GM12865 (cell line): ENCODE data around the gene RFK.

Source experiments
- DNase-seq: peaks from one replicate; pipeline ENCODE4 v3.0.0; 2010; ENCODE audit warnings: low read depth
- H3K4me3 ChIP-seq: 2 replicates; pipeline ENCODE4 v1.5.1; 2011; ENCODE audit warnings: mild to moderate bottlenecking, low read depth, low read length, control low read depth
- TF ChIP-seq, protein P1 (sequence below): IDR thresholded peaks from 2 replicates; pipeline ENCODE4 v1.5.1; 2011; ENCODE audit warnings: low read length, control low read depth, low read depth, inconsistent platforms; ENCODE audit not compliant: insufficient read depth; ENCODE audit errors: missing control alignments

The RFK gene

DNA sequence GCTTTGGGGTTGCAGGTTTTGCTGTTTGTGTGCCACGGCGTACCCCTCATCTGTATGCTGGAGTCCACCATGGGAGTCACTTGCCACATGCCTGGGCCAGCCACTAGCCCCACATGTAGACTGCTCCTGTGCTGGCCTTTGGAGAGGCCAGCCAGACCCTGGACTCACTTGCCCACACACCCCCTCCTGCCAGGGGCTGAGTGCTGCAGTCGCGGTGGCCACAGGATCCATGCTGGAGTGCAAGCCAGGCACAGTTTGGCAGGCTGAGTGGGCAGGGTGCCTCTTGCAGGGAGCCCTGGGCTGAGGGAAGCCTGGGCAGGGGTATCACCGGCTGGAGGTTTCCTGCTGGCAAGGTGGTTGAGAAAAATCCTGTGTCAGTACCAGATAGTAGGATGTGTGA lies 39.2 kb upstream of the RFK start:
- DNase-seq, result no peak
- TF ChIP-seq, protein P1, sequence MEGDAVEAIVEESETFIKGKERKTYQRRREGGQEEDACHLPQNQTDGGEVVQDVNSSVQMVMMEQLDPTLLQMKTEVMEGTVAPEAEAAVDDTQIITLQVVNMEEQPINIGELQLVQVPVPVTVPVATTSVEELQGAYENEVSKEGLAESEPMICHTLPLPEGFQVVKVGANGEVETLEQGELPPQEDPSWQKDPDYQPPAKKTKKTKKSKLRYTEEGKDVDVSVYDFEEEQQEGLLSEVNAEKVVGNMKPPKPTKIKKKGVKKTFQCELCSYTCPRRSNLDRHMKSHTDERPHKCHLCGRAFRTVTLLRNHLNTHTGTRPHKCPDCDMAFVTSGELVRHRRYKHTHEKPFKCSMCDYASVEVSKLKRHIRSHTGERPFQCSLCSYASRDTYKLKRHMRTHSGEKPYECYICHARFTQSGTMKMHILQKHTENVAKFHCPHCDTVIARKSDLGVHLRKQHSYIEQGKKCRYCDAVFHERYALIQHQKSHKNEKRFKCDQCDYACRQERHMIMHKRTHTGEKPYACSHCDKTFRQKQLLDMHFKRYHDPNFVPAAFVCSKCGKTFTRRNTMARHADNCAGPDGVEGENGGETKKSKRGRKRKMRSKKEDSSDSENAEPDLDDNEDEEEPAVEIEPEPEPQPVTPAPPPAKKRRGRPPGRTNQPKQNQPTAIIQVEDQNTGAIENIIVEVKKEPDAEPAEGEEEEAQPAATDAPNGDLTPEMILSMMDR, result no peak
- no peak overlapping the region for H3K4me3 ChIP-seq

DNA sequence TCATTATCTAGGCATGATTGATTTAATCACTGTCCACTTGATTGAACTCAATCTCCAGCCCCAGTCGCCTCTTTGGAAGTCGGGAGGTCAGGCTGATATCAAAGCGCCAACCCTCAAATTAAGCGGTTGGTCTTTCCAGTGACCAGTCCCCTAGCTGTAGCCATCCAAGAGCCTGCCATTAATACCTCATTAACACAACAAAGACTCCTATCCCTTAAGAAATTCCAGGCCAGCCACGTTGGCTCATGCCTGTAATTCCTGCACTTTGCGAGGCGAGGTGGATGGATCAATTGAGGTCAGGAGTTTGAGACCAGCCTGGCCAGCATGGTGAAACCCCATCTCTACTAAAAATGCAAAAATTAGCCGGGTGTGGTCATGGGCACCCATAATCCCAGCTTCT lies 37.4 kb upstream of the RFK start:
- DNase-seq, result no peak
- TF ChIP-seq, protein P1, result no peak

DNA sequence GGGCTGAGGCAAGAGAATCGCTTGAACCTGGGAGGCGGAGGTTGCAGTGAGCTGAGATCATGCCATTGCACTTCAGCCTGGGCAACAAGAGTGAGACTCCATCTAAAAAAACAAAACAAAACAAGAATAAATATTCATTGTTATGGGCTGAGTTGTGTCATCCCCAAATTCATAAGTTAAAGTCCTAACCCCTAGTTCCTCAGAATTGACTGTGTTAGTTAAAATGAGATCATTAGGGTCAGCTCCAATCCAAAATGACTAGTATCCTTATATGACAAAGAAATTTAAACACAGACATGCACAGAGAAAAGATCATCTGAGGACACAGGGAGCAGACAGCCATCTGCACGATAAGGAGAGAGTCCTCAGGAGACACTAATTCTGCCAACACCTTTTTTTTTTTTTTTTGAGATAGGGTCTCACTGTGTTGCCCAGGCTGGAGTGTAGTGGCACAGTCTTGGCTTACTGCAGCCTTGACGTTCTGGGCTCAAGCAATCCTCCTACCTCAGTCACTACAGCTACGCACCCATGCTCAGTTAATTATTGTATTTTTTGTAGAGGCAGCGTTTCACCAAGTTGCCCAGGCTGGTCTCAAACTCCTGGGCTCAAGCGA lies 32.7 kb upstream of the RFK start:
- TF ChIP-seq, protein P1, result no peak
- DNase-seq, result no peak

More for the DNA sequence above, 37.4 kb upstream of the RFK start:
- H3K4me3 ChIP-seq, result no peak overlapping the region

DNA sequence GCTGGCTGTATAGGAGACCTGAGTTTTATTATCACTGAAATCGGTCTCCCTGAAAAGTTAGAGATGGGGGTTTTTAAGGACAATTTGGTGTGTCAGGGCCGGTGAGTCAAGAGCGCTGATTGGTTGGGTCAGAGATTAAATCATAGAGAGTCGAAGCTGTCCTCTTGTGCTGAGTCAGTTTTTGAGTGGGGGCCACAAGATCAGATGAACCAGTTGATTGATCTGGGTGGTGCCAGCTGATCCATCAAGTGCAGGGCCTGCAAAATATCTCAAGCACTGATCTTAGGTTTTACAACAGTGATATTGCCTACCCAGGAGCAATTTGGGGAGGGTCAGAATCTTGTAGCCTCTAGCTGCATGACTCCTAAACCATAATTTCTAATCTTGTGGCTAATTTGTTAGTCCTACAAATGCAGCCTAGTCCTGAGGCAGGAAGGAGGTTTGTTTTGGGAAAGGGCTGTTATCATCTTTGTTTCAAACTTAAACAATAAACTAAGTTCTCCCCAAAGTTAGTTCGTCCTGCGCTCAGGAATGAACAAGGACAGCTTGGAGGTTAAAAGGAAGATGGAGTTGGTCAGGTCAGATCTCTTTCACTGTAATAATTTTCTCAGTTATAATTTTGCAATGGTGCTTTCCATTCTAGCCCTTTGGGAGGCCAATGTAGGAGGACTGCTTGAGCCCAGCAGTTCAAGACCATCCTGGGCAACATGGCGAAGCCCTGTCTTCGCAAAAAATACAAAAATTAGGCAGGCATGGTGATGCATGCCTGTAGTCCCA lies 31.6 kb upstream of the RFK start:
- TF ChIP-seq, protein P1, result no peak
- DNase-seq, result no peak

More for the DNA sequence above, 32.7 kb upstream of the RFK start:
- no peak overlapping the region for H3K4me3 ChIP-seq

DNA sequence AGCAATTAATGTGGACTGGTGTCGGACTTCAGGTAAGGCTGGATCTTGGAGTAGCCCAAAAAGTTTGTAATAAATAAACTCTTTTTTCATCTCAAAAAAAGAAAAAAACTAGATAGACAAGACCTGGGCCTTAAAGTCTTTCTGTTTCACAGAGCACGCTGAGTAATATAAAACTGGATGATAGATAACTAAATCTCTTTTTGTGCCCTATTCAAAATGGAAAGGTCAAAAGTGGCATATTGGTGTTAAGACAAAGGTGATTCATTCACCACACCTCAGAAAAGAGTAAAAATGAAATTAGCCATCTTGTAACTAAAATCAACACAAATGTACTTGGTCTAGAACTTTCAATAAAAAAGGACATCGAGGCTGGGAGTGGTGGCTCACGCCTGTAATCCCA lies 30.3 kb upstream of the RFK start:
- DNase-seq, result no peak
- H3K4me3 ChIP-seq, result no peak overlapping the region
- TF ChIP-seq, protein P1, result no peak

More for the DNA sequence above, 31.6 kb upstream of the RFK start:
- no peak overlapping the region for H3K4me3 ChIP-seq

DNA sequence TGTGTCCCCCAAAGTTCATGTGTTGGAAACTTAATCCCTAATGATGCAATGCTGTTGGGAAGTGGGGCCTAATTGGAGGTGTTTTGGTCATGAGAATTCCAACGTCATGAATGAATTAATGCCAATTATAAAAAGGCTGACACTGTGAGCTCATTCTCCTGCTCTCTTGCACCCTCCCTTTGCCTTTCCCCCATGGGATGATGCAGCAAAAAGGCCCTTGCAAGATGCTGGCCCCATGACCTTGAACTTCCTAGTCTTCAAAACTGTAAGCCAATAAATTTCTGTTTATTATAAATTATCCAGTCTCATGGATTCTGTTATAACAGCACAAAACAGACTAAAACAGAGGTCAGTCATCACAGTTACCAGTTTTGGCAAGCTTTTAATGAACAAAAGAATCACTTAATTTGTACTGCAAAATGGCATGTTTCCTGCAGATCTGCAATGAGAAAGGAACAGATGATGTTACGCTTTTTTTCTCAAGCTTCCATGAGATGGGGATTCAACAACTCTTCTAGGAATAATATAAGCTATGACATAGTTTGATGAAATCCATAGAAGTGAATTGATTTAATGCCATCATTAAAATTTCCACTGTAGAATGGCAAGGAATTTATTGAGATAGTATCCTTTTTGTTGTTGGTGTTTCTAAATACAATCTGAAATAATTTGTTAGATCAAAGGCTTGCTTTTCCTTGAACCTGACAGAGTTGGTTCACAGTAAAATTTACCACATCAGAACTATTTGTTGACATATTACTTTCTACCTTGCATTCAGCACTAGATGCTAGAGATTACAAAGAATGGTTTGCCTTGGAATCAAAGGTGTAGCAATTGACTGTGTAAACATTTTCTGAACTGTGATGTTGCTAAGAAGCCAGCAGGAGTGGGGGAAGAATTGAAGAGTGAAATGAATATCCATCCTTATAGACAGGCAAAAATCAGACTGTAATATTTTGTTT lies 29.3 kb upstream of the RFK start:
- no peak for DNase-seq
- TF ChIP-seq, protein P1, result no peak
- H3K4me3 ChIP-seq, result no peak overlapping the region
